Mesothelial cell of epicardium (in vitro differentiated cells): ENCODE data around the gene DGKI. TPM values are rescaled to one million over a fixed set of nuclear protein-coding genes. Genes with fewer than 3 reads are reported as not detected.
"Not testable (repeated sequence)": the region's sequence is repeated elsewhere in the genome, so short reads cannot be mapped to it uniquely, and the experiment has no call there.

ENCODE experiments used
- DNase-seq, 2 experiments: peaks; one replicate each; pipeline ENCODE4 v3.0.0; 2021; ENCODE audit warnings: low spot score in 2 of 2; ENCODE audit not compliant: unreplicated experiment in 2 of 2
- H3K27ac Mint-ChIP-seq: 2 replicates; pipeline ENCODE4 v1.8.0; 2021; ENCODE audit warnings: mixed read lengths
- H3K27me3 Mint-ChIP-seq: 2 replicates; pipeline ENCODE4 v1.8.0; 2021; ENCODE audit warnings: low read depth, mixed read lengths
- H3K36me3 Mint-ChIP-seq: 2 replicates; pipeline ENCODE4 v1.8.0; 2021; ENCODE audit warnings: mixed read lengths
- H3K4me1 Mint-ChIP-seq: 2 replicates; pipeline ENCODE4 v1.8.0; 2021; ENCODE audit warnings: mixed read lengths
- H3K4me3 Mint-ChIP-seq: 2 replicates; pipeline ENCODE4 v1.8.0; 2021; ENCODE audit warnings: mild to moderate bottlenecking, moderate library complexity, mixed read lengths
- H3K9me3 Mint-ChIP-seq: 2 replicates; pipeline ENCODE4 v1.8.0; 2021; ENCODE audit warnings: mixed read lengths
- total RNA-seq: library from RNA; stranded (reverse); gene quantifications from 3 replicates; pipeline ENCODE4 v1.2.1, GENCODE V29; 2021
- TF ChIP-seq, protein P1 (sequence below): fragments of 200-600 bp; sonication (generic); IDR thresholded peaks from one replicate; pipeline ENCODE4 v1.5.0; 2021; ENCODE audit warnings: antibody characterized with exemption; ENCODE audit not compliant: unreplicated experiment

Gene DGKI
- total RNA-seq, 1 donor from 2014 or later = 2.0 TPM

DNA sequence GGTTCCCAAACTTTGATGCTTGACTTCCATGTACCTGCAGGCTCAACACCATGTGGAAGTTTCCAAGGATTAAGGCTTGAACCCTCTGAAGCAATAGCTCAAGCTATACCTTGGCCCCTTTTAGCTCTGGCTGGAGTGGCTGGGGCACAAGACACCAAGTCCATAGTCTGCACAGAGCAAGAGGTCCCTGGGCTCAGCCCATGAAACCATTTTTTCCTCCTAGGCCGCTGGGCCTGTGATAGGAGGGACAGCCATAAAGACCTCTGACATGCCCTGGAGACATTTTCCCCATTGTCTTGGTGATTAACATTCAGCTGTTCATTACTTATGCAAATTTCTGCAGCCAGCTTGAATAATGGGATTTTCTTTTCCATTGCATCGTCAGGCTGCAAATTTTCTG is 14.4 kb downstream of the DGKI start:
- no peak for DNase-seq
- H3K27me3 Mint-ChIP-seq = peaks cover 7% of the 10 kb centered on the region
- peaks cover 26% of the 10 kb centered on the region for H3K9me3 Mint-ChIP-seq
- H3K27ac Mint-ChIP-seq = no peak overlapping the region
- TF ChIP-seq, protein P1, sequence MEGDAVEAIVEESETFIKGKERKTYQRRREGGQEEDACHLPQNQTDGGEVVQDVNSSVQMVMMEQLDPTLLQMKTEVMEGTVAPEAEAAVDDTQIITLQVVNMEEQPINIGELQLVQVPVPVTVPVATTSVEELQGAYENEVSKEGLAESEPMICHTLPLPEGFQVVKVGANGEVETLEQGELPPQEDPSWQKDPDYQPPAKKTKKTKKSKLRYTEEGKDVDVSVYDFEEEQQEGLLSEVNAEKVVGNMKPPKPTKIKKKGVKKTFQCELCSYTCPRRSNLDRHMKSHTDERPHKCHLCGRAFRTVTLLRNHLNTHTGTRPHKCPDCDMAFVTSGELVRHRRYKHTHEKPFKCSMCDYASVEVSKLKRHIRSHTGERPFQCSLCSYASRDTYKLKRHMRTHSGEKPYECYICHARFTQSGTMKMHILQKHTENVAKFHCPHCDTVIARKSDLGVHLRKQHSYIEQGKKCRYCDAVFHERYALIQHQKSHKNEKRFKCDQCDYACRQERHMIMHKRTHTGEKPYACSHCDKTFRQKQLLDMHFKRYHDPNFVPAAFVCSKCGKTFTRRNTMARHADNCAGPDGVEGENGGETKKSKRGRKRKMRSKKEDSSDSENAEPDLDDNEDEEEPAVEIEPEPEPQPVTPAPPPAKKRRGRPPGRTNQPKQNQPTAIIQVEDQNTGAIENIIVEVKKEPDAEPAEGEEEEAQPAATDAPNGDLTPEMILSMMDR = no peak
- H3K36me3 Mint-ChIP-seq = peaks cover 3% of the 10 kb centered on the region
- H3K4me3 Mint-ChIP-seq = no peak overlapping the region
- H3K4me1 Mint-ChIP-seq = no peaks in the 10 kb centered on the region

DNA sequence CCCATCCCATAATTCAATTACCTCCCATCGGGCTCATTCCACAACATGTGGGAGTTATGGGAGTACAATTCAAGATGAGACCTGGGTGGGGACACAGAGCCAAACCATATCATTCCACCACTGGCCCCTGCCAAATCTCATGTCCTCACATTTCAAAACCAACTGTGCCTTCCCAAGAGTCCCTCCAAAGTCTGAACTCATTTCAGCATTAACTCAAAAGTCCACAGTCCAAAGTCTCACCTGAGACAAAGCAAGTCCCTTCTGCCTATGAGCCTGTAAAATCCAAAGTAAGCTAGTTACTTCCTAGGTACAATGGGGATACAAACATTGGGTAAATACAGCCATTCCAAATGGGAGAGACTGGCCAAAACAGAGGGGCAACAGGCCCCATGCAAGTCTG is 15.2 kb downstream of the DGKI start:
- not testable (repeated sequence) for H3K36me3 Mint-ChIP-seq, H3K27me3 Mint-ChIP-seq, H3K4me1 Mint-ChIP-seq, H3K4me3 Mint-ChIP-seq, H3K27ac Mint-ChIP-seq, DNase-seq
- peaks cover 26% of the 10 kb centered on the region for H3K9me3 Mint-ChIP-seq

DNA sequence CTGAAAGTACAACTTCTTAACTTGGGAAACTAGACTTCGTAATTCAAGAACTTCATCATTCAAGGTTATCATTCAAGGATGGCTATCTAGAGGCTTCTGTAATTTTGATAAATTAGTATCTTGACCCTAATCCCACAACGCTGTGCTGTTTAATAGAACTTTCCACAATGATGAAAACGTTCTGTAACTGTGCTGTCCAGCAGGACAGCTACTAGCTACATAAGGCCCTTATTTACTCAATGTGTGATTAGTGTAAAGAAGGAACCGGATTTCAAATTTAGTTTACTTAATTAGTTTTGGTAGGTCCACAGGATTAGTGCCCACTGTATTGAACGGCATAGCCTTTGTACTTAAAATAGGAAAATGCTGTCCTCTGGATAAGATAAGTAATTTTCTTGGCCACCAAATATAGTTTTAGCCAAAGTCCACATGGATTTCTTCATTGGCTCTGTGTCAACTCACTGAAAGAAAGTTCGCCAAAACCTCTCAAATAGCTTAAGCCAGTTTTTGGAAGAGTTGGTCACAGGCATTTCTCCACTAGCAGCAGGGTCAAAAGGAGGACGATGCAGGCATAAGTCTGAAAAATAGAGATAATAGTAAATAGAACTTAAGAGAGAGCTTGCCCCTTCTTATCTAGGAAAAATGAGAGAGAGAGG is 17.3 kb downstream of the DGKI start:
- Mint-ChIP-seq H3K27me3 (peaks cover 7% of the 10 kb centered on the region), H3K4me1 (no peaks in the 10 kb centered on the region), H3K27ac (no peak overlapping the region), H3K36me3 (peaks cover 3% of the 10 kb centered on the region), H3K9me3 (peaks cover 26% of the 10 kb centered on the region), H3K4me3 (no peak overlapping the region)
- no peak for DNase-seq
- TF ChIP-seq, protein P1 = no peak

DNA sequence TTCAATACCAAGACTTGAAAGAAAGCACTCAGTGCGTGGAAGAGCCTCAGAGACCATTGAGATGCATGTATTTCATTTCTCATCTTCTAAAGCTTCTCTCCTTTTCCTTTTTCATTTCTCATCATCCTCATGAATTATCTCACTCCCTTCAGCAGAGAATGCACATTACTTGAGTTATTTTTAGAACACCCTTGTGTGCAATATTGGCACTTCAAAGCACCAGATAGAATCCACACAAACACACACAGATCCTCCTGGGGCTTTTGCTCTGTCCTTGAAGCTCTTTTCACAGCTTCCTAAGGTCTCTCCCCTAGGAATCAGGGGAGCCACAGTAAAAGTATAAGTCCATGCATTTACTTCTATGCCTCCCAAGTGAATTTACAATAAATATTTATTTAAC is 18.3 kb downstream of the DGKI start:
- Mint-ChIP-seq H3K4me3 (no peak overlapping the region), H3K4me1 (no peaks in the 10 kb centered on the region), H3K27ac (no peak overlapping the region), H3K27me3 (peaks cover 7% of the 10 kb centered on the region), H3K9me3 (peaks cover 19% of the 10 kb centered on the region), H3K36me3 (peaks cover 3% of the 10 kb centered on the region)
- DNase-seq = no peak
- TF ChIP-seq, protein P1 = no peak

DNA sequence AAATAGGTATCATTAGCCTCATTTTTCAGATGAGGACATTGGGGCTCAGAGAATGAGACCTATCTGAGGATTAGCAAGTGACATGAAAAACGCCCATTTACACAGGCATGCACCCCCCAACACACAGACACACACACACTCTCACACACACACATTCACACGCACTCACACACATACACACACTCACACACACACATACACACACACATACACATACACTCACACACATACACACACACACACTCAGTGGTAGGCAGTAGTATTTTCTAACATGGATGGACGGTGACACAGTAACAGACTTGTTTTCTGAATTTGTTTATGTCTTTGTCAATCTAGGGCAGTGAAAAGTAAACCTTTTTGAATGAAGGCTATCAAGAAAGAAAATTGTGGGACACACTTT is 21.3 kb downstream of the DGKI start:
- TF ChIP-seq, protein P1 = no peak
- Mint-ChIP-seq H3K27me3 (peaks cover 7% of the 10 kb centered on the region), H3K27ac (no peak overlapping the region), H3K36me3 (no peaks in the 10 kb centered on the region), H3K4me1 (peaks cover 14% of the 10 kb centered on the region), H3K4me3 (no peak overlapping the region), H3K9me3 (peaks cover 3% of the 10 kb centered on the region)
- DNase-seq = no peak

DNA sequence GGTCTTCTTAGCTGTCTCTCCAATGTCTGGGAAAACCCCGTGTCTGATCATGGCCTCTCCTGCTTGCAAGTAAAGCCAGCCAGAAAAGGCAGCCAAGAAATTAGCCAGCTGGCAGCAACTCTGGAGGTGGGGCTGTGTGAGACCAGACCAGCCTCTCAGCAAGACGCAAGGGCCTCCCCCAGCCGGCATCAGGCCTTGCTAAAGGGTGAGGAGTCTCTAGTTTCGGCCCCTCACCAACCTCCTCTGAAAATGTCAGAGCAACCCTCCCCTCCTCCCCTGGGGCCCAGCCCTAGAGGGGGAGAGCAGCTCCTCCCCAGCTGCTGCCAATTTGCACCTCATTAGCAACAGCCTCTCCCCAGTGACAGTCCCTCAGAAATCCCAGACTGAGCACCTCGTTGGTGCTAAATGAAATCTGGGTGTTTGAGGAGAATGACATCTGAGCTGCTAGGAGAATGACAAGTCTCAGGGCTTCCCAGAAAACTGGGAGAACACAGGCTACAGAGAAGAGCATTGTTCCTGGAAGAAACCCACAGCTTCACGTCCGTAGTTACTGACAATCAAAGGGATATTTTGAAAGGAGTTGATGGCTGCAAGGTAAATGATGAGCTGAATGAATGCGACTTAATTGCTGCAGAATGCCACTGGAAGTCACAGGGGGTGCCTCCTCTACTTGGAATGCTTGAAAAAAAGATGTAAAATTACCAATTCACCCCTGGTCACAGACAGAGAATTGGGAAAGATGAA is 25.9 kb downstream of the DGKI start:
- TF ChIP-seq, protein P1 = no peak
- H3K4me1 Mint-ChIP-seq = peaks cover 28% of the 10 kb centered on the region
- H3K4me3 Mint-ChIP-seq = no peak overlapping the region
- H3K27me3 Mint-ChIP-seq = no peaks in the 10 kb centered on the region
- H3K36me3 Mint-ChIP-seq = no peaks in the 10 kb centered on the region
- peak overlapping the region; percentile 38 for H3K27ac Mint-ChIP-seq
- no peaks in the 10 kb centered on the region for H3K9me3 Mint-ChIP-seq
- DNase-seq = peak; percentile 19 to 54
